ENCODE measurements around the gene EFCAB11. TPM values are rescaled to one million over a fixed set of nuclear protein-coding genes. Genes with fewer than 3 reads are reported as not detected.

EFCAB11 gene
- total RNA-seq, 5 donors from 2014 or later (not counting 1 experiment from before 2014, with no cell fraction given): 1.1 to 2.4 (median 1.5) TPM

- H3K27ac Mint-ChIP-seq: no peak overlapping the region
- no peaks in the 10 kb centered on the region for H3K36me3 ChIP-seq (ENCODE audit: control insufficient read depth in 2 of 2, extremely low read depth in 1 of 2, insufficient read depth in 1 of 2, low read length in 1 of 2)
- ATAC-seq (replicated peaks in 1 of 4): no peak
- H3K9me3 Mint-ChIP-seq: no peaks in the 10 kb centered on the region
- H3K4me3 ChIP-seq (ENCODE audit: control insufficient read depth in 1 of 2, extremely low read depth in 1 of 2, low read length in 1 of 2): no peak overlapping the region
- no peaks in the 10 kb centered on the region for H3K27me3 Mint-ChIP-seq
- no peaks in the 10 kb centered on the region for H3K9me3 ChIP-seq
- no peak for DNase-seq
- no peak overlapping the region for H3K4me3 Mint-ChIP-seq
- ChIA-PET CTCF (no interaction called here), POLR2A (no interaction called here)
- no peaks in the 10 kb centered on the region for H3K4me1 Mint-ChIP-seq
- no peak overlapping the region for H3K27ac ChIP-seq (ENCODE audit: low read length)
- H3K4me1 ChIP-seq (ENCODE audit: control insufficient read depth in 1 of 2, extremely low read depth in 1 of 2, insufficient read depth in 2 of 2, low read length in 2 of 2): no peaks in the 10 kb centered on the region
- WGBS (ENCODE audit: insufficient coverage): 100% methylated on average over 1 of the region's 2 CpGs
- no peaks in the 10 kb centered on the region for H3K36me3 Mint-ChIP-seq
- no peaks in the 10 kb centered on the region for H3K27me3 ChIP-seq (replicated peaks in 1 of 2; ENCODE audit: control insufficient read depth in 2 of 2, extremely low read depth in 1 of 2, insufficient read depth in 2 of 2, low read length in 1 of 2)
These were observed 161.2 kb downstream of the EFCAB11 start for GRCh38 chr14:89793367-89793716.

- Histone ChIP-seq H3K4me3 (ENCODE audit: control insufficient read depth in 1 of 2, extremely low read depth in 1 of 2, low read length in 1 of 2) (no peak overlapping the region), H3K4me1 (ENCODE audit: control insufficient read depth in 1 of 2, extremely low read depth in 1 of 2, insufficient read depth in 2 of 2, low read length in 2 of 2) (no peaks in the 10 kb centered on the region), H3K27me3 (replicated peaks in 1 of 2; ENCODE audit: control insufficient read depth in 2 of 2, extremely low read depth in 1 of 2, insufficient read depth in 2 of 2, low read length in 1 of 2) (no peaks in the 10 kb centered on the region), H3K27ac (ENCODE audit: low read length) (no peak overlapping the region), H3K9me3 (no peaks in the 10 kb centered on the region), H3K36me3 (ENCODE audit: control insufficient read depth in 2 of 2, extremely low read depth in 1 of 2, insufficient read depth in 1 of 2, low read length in 1 of 2) (no peaks in the 10 kb centered on the region)
- POLR2A ChIA-PET: no interaction called here
- CTCF ChIA-PET: interaction anchor here in 1 of 2 donors (0.7 kb wide), 1 partner anchor 233 kb away, joined by 3 read pairs; no protein-coding TSS in a partner anchor
- Mint-ChIP-seq H3K27ac (no peak overlapping the region), H3K9me3 (no peaks in the 10 kb centered on the region), H3K4me3 (no peak overlapping the region), H3K27me3 (no peaks in the 10 kb centered on the region), H3K4me1 (no peaks in the 10 kb centered on the region), H3K36me3 (no peaks in the 10 kb centered on the region)
- WGBS (ENCODE audit: insufficient coverage): 88% methylated on average over 12 of the region's 12 CpGs
- no peak for DNase-seq
- ATAC-seq (replicated peaks in 1 of 4): no peak
These were observed 161.8 kb downstream of the EFCAB11 start for GRCh38 chr14:89792489-89793366.

- Histone ChIP-seq H3K4me1 (ENCODE audit: control insufficient read depth in 1 of 2, extremely low read depth in 1 of 2, insufficient read depth in 2 of 2, low read length in 2 of 2) (no peaks in the 10 kb centered on the region), H3K9me3 (no peaks in the 10 kb centered on the region), H3K27me3 (replicated peaks in 1 of 2; ENCODE audit: control insufficient read depth in 2 of 2, extremely low read depth in 1 of 2, insufficient read depth in 2 of 2, low read length in 1 of 2) (no peaks in the 10 kb centered on the region), H3K27ac (ENCODE audit: low read length) (no peak overlapping the region), H3K36me3 (ENCODE audit: control insufficient read depth in 2 of 2, extremely low read depth in 1 of 2, insufficient read depth in 1 of 2, low read length in 1 of 2) (no peaks in the 10 kb centered on the region), H3K4me3 (ENCODE audit: control insufficient read depth in 1 of 2, extremely low read depth in 1 of 2, low read length in 1 of 2) (no peak overlapping the region)
- H3K9me3 Mint-ChIP-seq: no peaks in the 10 kb centered on the region
- H3K27ac Mint-ChIP-seq: no peak overlapping the region
- ATAC-seq (replicated peaks in 1 of 4) (no peak), DNase-seq (no peak)
- H3K4me3 Mint-ChIP-seq: no peak overlapping the region
- no peaks in the 10 kb centered on the region for H3K4me1 Mint-ChIP-seq
- WGBS (ENCODE audit: insufficient coverage): 91% methylated on average over 4 of the region's 4 CpGs
- no peaks in the 10 kb centered on the region for H3K27me3 Mint-ChIP-seq
- ChIA-PET POLR2A (no interaction called here), CTCF (no interaction called here)
- no peaks in the 10 kb centered on the region for H3K36me3 Mint-ChIP-seq
These were observed 167.0 kb downstream of the EFCAB11 start for GRCh38 chr14:89787525-89787924.

GRCh38 chr14:89781046-89781445 lies 173.5 kb downstream of the EFCAB11 start:
- ChIA-PET CTCF (no interaction called here), POLR2A (no interaction called here)
- Mint-ChIP-seq H3K27ac (no peak overlapping the region), H3K36me3 (no peaks in the 10 kb centered on the region), H3K27me3 (no peaks in the 10 kb centered on the region), H3K4me3 (no peak overlapping the region), H3K4me1 (no peaks in the 10 kb centered on the region), H3K9me3 (no peaks in the 10 kb centered on the region)
- no CpG with 5 or more reads among the region's 4 CpGs for WGBS (ENCODE audit: insufficient coverage)
- H3K9me3 ChIP-seq: no peaks in the 10 kb centered on the region
- ATAC-seq (replicated peaks in 1 of 4): no peak
- H3K27ac ChIP-seq (ENCODE audit: low read length): no peak overlapping the region
- H3K27me3 ChIP-seq (replicated peaks in 1 of 2; ENCODE audit: control insufficient read depth in 2 of 2, extremely low read depth in 1 of 2, insufficient read depth in 2 of 2, low read length in 1 of 2): peaks cover 0 to 4% of the 10 kb centered on the region in 2 experiments
- no peak for DNase-seq
- no peaks in the 10 kb centered on the region for H3K36me3 ChIP-seq (ENCODE audit: control insufficient read depth in 2 of 2, extremely low read depth in 1 of 2, insufficient read depth in 1 of 2, low read length in 1 of 2)
- no peak overlapping the region for H3K4me3 ChIP-seq (ENCODE audit: control insufficient read depth in 1 of 2, extremely low read depth in 1 of 2, low read length in 1 of 2)
- no peaks in the 10 kb centered on the region for H3K4me1 ChIP-seq (ENCODE audit: control insufficient read depth in 1 of 2, extremely low read depth in 1 of 2, insufficient read depth in 2 of 2, low read length in 2 of 2)

- no peak overlapping the region for H3K4me3 Mint-ChIP-seq
- no peaks in the 10 kb centered on the region for H3K9me3 ChIP-seq
- H3K27ac ChIP-seq (ENCODE audit: low read length): no peak overlapping the region
- DNase-seq (no peak), ATAC-seq (replicated peaks in 1 of 4) (no peak)
- no peaks in the 10 kb centered on the region for H3K36me3 ChIP-seq (ENCODE audit: control insufficient read depth in 2 of 2, extremely low read depth in 1 of 2, insufficient read depth in 1 of 2, low read length in 1 of 2)
- no peaks in the 10 kb centered on the region for H3K9me3 Mint-ChIP-seq
- peaks cover 0 to 4% of the 10 kb centered on the region in 2 experiments for H3K27me3 ChIP-seq (replicated peaks in 1 of 2; ENCODE audit: control insufficient read depth in 2 of 2, extremely low read depth in 1 of 2, insufficient read depth in 2 of 2, low read length in 1 of 2)
- H3K4me3 ChIP-seq (ENCODE audit: control insufficient read depth in 1 of 2, extremely low read depth in 1 of 2, low read length in 1 of 2): no peak overlapping the region
- H3K4me1 ChIP-seq (ENCODE audit: control insufficient read depth in 1 of 2, extremely low read depth in 1 of 2, insufficient read depth in 2 of 2, low read length in 2 of 2): peaks cover 0 to 5% of the 10 kb centered on the region in 2 experiments
- ChIA-PET POLR2A (no interaction called here), CTCF (no interaction called here)
- peaks cover 0 to 3% (median 0%) of the 10 kb centered on the region in 3 donors for H3K4me1 Mint-ChIP-seq
- no peak overlapping the region for H3K27ac Mint-ChIP-seq
- 89% methylated on average over 6 of the region's 8 CpGs for WGBS (ENCODE audit: insufficient coverage)
- H3K27me3 Mint-ChIP-seq: no peaks in the 10 kb centered on the region
- no peaks in the 10 kb centered on the region for H3K36me3 Mint-ChIP-seq
These were observed 174.8 kb downstream of the EFCAB11 start for GRCh38 chr14:89779707-89780106.

GRCh38 chr14:89775946-89776345 lies 178.6 kb downstream of the EFCAB11 start:
- 80% methylated on average over 1 of the region's 3 CpGs for WGBS (ENCODE audit: insufficient coverage)
- no peak for ATAC-seq (replicated peaks in 1 of 4)
- no peaks in the 10 kb centered on the region for H3K9me3 Mint-ChIP-seq
- POLR2A ChIA-PET: no interaction called here
- H3K4me1 Mint-ChIP-seq: peaks cover 18 to 28% (median 18%) of the 10 kb centered on the region in 3 donors
- CTCF ChIA-PET: interaction anchor here in 1 of 2 donors (0.8 to 1.3 kb wide), 2 partner anchors 36 to 55 kb away, joined by 4 to 5 read pairs; no protein-coding TSS in a partner anchor
- DNase-seq: no peak
- Histone ChIP-seq H3K4me3 (ENCODE audit: control insufficient read depth in 1 of 2, extremely low read depth in 1 of 2, low read length in 1 of 2) (no peak overlapping the region), H3K9me3 (no peaks in the 10 kb centered on the region), H3K27ac (ENCODE audit: low read length) (no peak overlapping the region), H3K36me3 (ENCODE audit: control insufficient read depth in 2 of 2, extremely low read depth in 1 of 2, insufficient read depth in 1 of 2, low read length in 1 of 2) (no peaks in the 10 kb centered on the region), H3K4me1 (ENCODE audit: control insufficient read depth in 1 of 2, extremely low read depth in 1 of 2, insufficient read depth in 2 of 2, low read length in 2 of 2) (peaks cover 7 to 25% of the 10 kb centered on the region in 2 experiments), H3K27me3 (replicated peaks in 1 of 2; ENCODE audit: control insufficient read depth in 2 of 2, extremely low read depth in 1 of 2, insufficient read depth in 2 of 2, low read length in 1 of 2) (no peaks in the 10 kb centered on the region)
- no peak overlapping the region for H3K27ac Mint-ChIP-seq
- H3K27me3 Mint-ChIP-seq: no peaks in the 10 kb centered on the region
- no peaks in the 10 kb centered on the region for H3K36me3 Mint-ChIP-seq
- H3K4me3 Mint-ChIP-seq: no peak overlapping the region

Data from T-cell (primary cell).